Endothelial cell of umbilical vein (primary cell): ENCODE data around the gene SEMA3G. TPM values are rescaled to one million over a fixed set of nuclear protein-coding genes. Genes with fewer than 3 reads are reported as not detected.

Source experiments
- BruUV-seq: library from RNA; stranded (reverse); fragments of 400-500 nt; replicated peaks from 2 replicates; lab custom pipeline; 2021; lab: Mats Ljungman, UMichigan
- CTCF ChIA-PET: fragments of 300-600, 350-600 bp; sonication (Branson Sonifier 250); formaldehyde crosslinking; loops from one replicate; lab custom pipeline; 2021; ENCODE audit warnings: antibody characterized with exemption, inconsistent platforms; lab: Charles Lee
- POLR2A ChIA-PET: fragments of 300-600, 350-600 bp; sonication (Branson Sonifier 250); formaldehyde crosslinking; loops from one replicate; lab custom pipeline; 2021; ENCODE audit warnings: antibody characterized with exemption, inconsistent platforms; lab: Charles Lee
- DNase-seq: peaks from one replicate; pipeline ENCODE4 v3.0.0-alpha.2; 2011; ENCODE audit warnings: low read depth, low spot score
- FAIRE-seq: peaks from 2 replicates; lab custom pipeline; 2011; peaks lifted over from hg19 to GRCh38; lab: Jason Lieb, UNC
- H2AFZ ChIP-seq: 2 replicates; pipeline ENCODE4 v1.6.0; 2012; ENCODE audit warnings: low read depth, low read length, control low read depth, inconsistent platforms
- H3K27ac ChIP-seq: 2 replicates; pipeline ENCODE4 v1.5.1; 2011; ENCODE audit warnings: low read depth, mild to moderate bottlenecking, control low read depth, low read length, moderate library complexity; ENCODE audit not compliant: insufficient read depth
- H3K27me3 ChIP-seq, 2 experiments: 2 replicates each; pipeline versions ENCODE4 v1.6.0 to v1.6.1; 2011; ENCODE audit warnings: low read length in 2 of 2, mixed read lengths in 1 of 2; ENCODE audit not compliant: control insufficient read depth in 2 of 2, insufficient read depth in 2 of 2
- H3K36me3 ChIP-seq, 2 experiments: 2 replicates in 1 of 2; 3 replicates in 1 of 2; pipeline ENCODE4 v1.5.1; 2011; ENCODE audit warnings: low read length in 2 of 2, mild to moderate bottlenecking in 1 of 2, moderate library complexity in 1 of 2; ENCODE audit not compliant: control insufficient read depth in 2 of 2, insufficient read depth in 2 of 2; ENCODE audit errors: extremely low read depth in 1 of 2
- H3K4me1 ChIP-seq: 3 replicates; pipeline ENCODE4 v1.5.1; 2011; ENCODE audit warnings: mild to moderate bottlenecking, low read length; ENCODE audit not compliant: control insufficient read depth, insufficient read depth; ENCODE audit errors: extremely low read depth
- H3K4me2 ChIP-seq: 2 replicates; pipeline ENCODE4 v1.6.1; 2011; ENCODE audit warnings: low read length, control low read depth, mixed read lengths; ENCODE audit not compliant: insufficient read depth
- H3K4me3 ChIP-seq, 3 experiments: fragments of 200-600 bp in 1 of 3; sonication (generic), shearing (Covaris generic) in 1 of 3; replicated peaks in 1 of 3; 2 replicates each; pipeline ENCODE4 v1.5.1; 2011 to 2016; ENCODE audit warnings: control low read depth in 3 of 3, low read length in 3 of 3, mild to moderate bottlenecking in 2 of 3, inconsistent platforms in 1 of 3, low read depth in 1 of 3, moderate library complexity in 1 of 3; ENCODE audit not compliant: insufficient read depth in 1 of 3
- H3K79me2 ChIP-seq: 2 replicates; pipeline ENCODE4 v1.6.0; 2012; ENCODE audit warnings: low read length, inconsistent platforms; ENCODE audit not compliant: control insufficient read depth, insufficient read depth
- H3K9ac ChIP-seq: replicated peaks from 2 replicates; pipeline ENCODE3; 2011; ENCODE audit warnings: low read length, control low read depth; ENCODE audit not compliant: insufficient read depth; ENCODE audit errors: extremely low read depth
- H3K9me1 ChIP-seq: replicated peaks from 3 replicates; pipeline ENCODE4 v1.6.0; 2011; ENCODE audit warnings: mild to moderate bottlenecking, low read length; ENCODE audit not compliant: control insufficient read depth, insufficient read depth; ENCODE audit errors: extremely low read depth
- H3K9me3 ChIP-seq: replicated peaks from 2 replicates; pipeline ENCODE4 v1.5.1; 2012; ENCODE audit warnings: low read length, inconsistent platforms; ENCODE audit not compliant: control insufficient read depth, insufficient read depth
- H4K20me1 ChIP-seq: replicated peaks from 2 replicates; pipeline ENCODE3; 2011; ENCODE audit warnings: mild to moderate bottlenecking, low read length; ENCODE audit not compliant: control insufficient read depth, insufficient read depth; ENCODE audit errors: extremely low read depth
- EZH2 ChIP-seq: IDR thresholded peaks from 2 replicates; pipeline ENCODE4 v1.6.1; 2012; ENCODE audit warnings: borderline replicate concordance, low read depth, mild to moderate bottlenecking, moderate library complexity, low read length, inconsistent platforms; ENCODE audit not compliant: severe bottlenecking
- FOS ChIP-seq: IDR thresholded peaks from 2 replicates; pipeline ENCODE4 v1.6.1; 2011; ENCODE audit warnings: mild to moderate bottlenecking, low read length, moderate library complexity, borderline replicate concordance; ENCODE audit not compliant: insufficient read depth
- GATA2 ChIP-seq: IDR thresholded peaks from 2 replicates; pipeline ENCODE4 v1.7.0; 2011; ENCODE audit warnings: low read depth, mild to moderate bottlenecking, moderate library complexity, mixed read lengths, low read length; ENCODE audit not compliant: insufficient read length, insufficient read depth
- JUN ChIP-seq: IDR thresholded peaks from 2 replicates; pipeline ENCODE4 v1.6.1; 2011; ENCODE audit warnings: borderline replicate concordance, low read depth; ENCODE audit not compliant: insufficient read length, insufficient read depth
- MYC ChIP-seq: IDR thresholded peaks from one replicate; pipeline ENCODE4 v1.6.1; 2011; ENCODE audit warnings: mild to moderate bottlenecking, low read depth, low read length
- POLR2A ChIP-seq: IDR thresholded peaks from 2 replicates; pipeline ENCODE4 v1.6.1; 2012; ENCODE audit warnings: low read depth, mild to moderate bottlenecking, control low read depth, low read length
- POLR2AphosphoS5 ChIP-seq: IDR thresholded peaks from 2 replicates; pipeline ENCODE4 v1.6.1; 2012; ENCODE audit warnings: low read depth, mild to moderate bottlenecking, control low read depth, low read length, moderate library complexity; ENCODE audit not compliant: insufficient read depth
- dilution Hi-C: fragments of 300-500 bp; cut with MboI; formaldehyde crosslinking; loops from one replicate; pipeline ENCODE4 v1.15.0; 2019; ENCODE audit warnings: low sequenced_read_pairs; ENCODE audit not compliant: extremely low pct_ligation_motif_present
- intact Hi-C: fragments of 100-400 bp; cut with micrococcal nuclease; formaldehyde crosslinking; loops from one replicate; pipeline ENCODE4 v1.10.0; 2022
- polyA plus RNA-seq, 4 experiments: library from polyadenylated mRNA; depleted of rRNA in 3 of 4; stranded (reverse) in 3 of 4; unstranded in 1 of 4; fragments of >200 nt; gene quantifications; 2 replicates each; pipeline versions ENCODE4 v1.2.1 to v1.2.3, GENCODE V29; 2011 to 2012; ENCODE audit warnings: missing spikeins in 1 of 4
- total RNA-seq: library from RNA; stranded (reverse); gene quantifications from 2 replicates; pipeline ENCODE4 v1.2.3, GENCODE V29; 2021
- TF ChIP-seq, protein P1 (sequence below): IDR thresholded peaks from 2 replicates; pipeline ENCODE4 v1.6.1; 2011; ENCODE audit not compliant: insufficient read depth, insufficient read length
- TF ChIP-seq, protein P2 (sequence below), 2 donors: IDR thresholded peaks; 1 replicate in 1 of 2; 2 replicates in 1 of 2; pipeline ENCODE4 v1.5.1; 2011; ENCODE audit warnings: low read length in 2 of 2, mild to moderate bottlenecking in 2 of 2, moderate library complexity in 2 of 2, control low read depth in 1 of 2, inconsistent platforms in 1 of 2, low read depth in 1 of 2; ENCODE audit not compliant: insufficient read depth in 1 of 2; ENCODE audit errors: extremely low read depth in 1 of 2

SEMA3G gene
- total and polyA plus RNA-seq, 2 donors (not counting 3 experiments of a cell fraction or from before 2014, with no cell fraction given) = 22.6 to 27.9 TPM

DNA sequence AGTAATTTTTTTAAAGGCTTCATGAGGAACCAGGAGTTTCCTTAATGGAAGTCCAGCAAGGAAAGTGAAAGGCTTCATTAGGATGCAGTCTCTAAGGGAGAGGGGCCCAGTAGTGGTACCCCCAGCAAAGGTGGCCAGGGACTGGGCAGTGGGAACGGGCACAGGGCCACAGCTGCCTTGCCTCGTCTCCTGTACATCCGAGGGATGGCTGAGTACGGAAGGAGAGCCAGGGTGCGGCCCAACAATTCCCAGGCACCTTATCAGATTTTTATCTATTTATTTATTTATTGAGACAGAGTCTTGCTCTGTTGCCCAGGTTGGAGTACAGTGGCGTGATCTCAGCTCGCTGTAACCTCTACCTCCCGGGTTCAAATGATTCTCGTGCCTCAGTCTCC lies 14.5 kb downstream of the SEMA3G start:
- TF ChIP-seq EZH2 (no peak), POLR2A (no peak), MYC (no peak), POLR2AphosphoS5 (no peak), FOS (no peak), GATA2 (no peak), JUN (no peak)
- TF ChIP-seq, protein P1, sequence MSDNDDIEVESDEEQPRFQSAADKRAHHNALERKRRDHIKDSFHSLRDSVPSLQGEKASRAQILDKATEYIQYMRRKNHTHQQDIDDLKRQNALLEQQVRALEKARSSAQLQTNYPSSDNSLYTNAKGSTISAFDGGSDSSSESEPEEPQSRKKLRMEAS = no peak
- TF ChIP-seq, protein P2, sequence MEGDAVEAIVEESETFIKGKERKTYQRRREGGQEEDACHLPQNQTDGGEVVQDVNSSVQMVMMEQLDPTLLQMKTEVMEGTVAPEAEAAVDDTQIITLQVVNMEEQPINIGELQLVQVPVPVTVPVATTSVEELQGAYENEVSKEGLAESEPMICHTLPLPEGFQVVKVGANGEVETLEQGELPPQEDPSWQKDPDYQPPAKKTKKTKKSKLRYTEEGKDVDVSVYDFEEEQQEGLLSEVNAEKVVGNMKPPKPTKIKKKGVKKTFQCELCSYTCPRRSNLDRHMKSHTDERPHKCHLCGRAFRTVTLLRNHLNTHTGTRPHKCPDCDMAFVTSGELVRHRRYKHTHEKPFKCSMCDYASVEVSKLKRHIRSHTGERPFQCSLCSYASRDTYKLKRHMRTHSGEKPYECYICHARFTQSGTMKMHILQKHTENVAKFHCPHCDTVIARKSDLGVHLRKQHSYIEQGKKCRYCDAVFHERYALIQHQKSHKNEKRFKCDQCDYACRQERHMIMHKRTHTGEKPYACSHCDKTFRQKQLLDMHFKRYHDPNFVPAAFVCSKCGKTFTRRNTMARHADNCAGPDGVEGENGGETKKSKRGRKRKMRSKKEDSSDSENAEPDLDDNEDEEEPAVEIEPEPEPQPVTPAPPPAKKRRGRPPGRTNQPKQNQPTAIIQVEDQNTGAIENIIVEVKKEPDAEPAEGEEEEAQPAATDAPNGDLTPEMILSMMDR (IDR thresholded peaks at IDR 0.05; ENCODE audit: extremely low read depth in 1 of 2, insufficient read depth in 1 of 2, low read depth in 1 of 2, low read length in 2 of 2) = no peak
- FAIRE-seq (no peak), DNase-seq (no peak)
- Histone ChIP-seq H3K27ac (peak overlapping the region; percentile 96), H3K4me1 (peaks cover 25% of the 10 kb centered on the region), H3K4me2 (no peak overlapping the region), H3K9me3 (no peaks in the 10 kb centered on the region), H4K20me1 (no peaks in the 10 kb centered on the region), H2AFZ (no peak overlapping the region), H3K9ac (peak overlapping the region; percentile 62), H3K36me3 (no peaks in the 10 kb centered on the region), H3K4me3 (no peak overlapping the region), H3K27me3 (no peaks in the 10 kb centered on the region), H3K9me1 (no peaks in the 10 kb centered on the region), H3K79me2 (no peaks in the 10 kb centered on the region)
- intact Hi-C loops (no loop called here), dilution Hi-C loops (no loop called here)
- ChIA-PET CTCF (interaction anchor here (3.2 kb wide), 1 partner anchor 16 kb away, joined by 26 read pairs; no protein-coding TSS in a partner anchor), POLR2A (no interaction called here)
- no TSS peak for BruUV-seq
